Sigmoid colon (tissue), 7 donors: ENCODE measurements around the gene LAMA3. TPM values are rescaled to one million over a fixed set of nuclear protein-coding genes. Genes with fewer than 3 reads are reported as not detected.
A peak's percentile ranks its signal among the peaks of the same experiment; 100 is the strongest.

Experiments
- DNase-seq: peaks from one replicate; pipeline ENCODE4 v3.0.0-alpha.2; 2019
- H3K27ac ChIP-seq, 4 donors: fragments of 200-600 bp; sonication (generic); one replicate each; pipeline ENCODE4 v1.5.1; 2016 to 2019; ENCODE audit warnings: mild to moderate bottlenecking in 1 of 4
- H3K27me3 ChIP-seq, 3 donors: fragments of 200-600 bp; sonication (generic); one replicate each; pipeline ENCODE4 v1.5.1; 2019; ENCODE audit warnings: mild to moderate bottlenecking in 1 of 3
- H3K36me3 ChIP-seq, 4 donors: fragments of 200-600 bp; sonication (generic); one replicate each; pipeline ENCODE4 v1.5.1; 2016 to 2019
- H3K4me1 ChIP-seq, 4 donors: fragments of 200-600 bp; sonication (generic); one replicate each; pipeline ENCODE4 v1.5.1; 2017 to 2019
- H3K4me3 ChIP-seq, 4 donors: fragments of 200-600 bp; sonication (generic); one replicate each; pipeline ENCODE4 v1.5.1; 2017 to 2019; ENCODE audit warnings: mild to moderate bottlenecking in 2 of 4, moderate library complexity in 1 of 4
- H3K9me3 ChIP-seq, 4 donors: fragments of 200-600 bp in 3 of 4; sonication (generic) in 3 of 4; one replicate each; pipeline versions ENCODE4 v1.5.1 to v1.6.1; 2013 to 2019
- EP300 ChIP-seq, 4 donors: sonication (generic); formaldehyde crosslinking; IDR thresholded peaks; one replicate each; pipeline ENCODE4 v1.6.1; 2017; ENCODE audit warnings: antibody characterized with exemption in 4 of 4
- POLR2A ChIP-seq, 2 donors: fragments of 450-650 bp; IDR thresholded peaks; one replicate each; pipeline ENCODE4 v1.6.1; 2016; ENCODE audit warnings: antibody characterized with exemption in 2 of 2, mild to moderate bottlenecking in 2 of 2, moderate library complexity in 2 of 2
- POLR2AphosphoS5 ChIP-seq, 4 donors: sonication (generic); formaldehyde crosslinking; IDR thresholded peaks; one replicate each; pipeline ENCODE4 v1.6.1; 2017; ENCODE audit warnings: antibody characterized with exemption in 4 of 4
- WGBS, 2 donors: extraction: QIAGEN DNeasy Blood & Tissue Kit; methylation state at CpG; one replicate each; pipeline ENCODE4 v1.1.7; 2013; 5-methylcytosine and 5-hydroxymethylcytosine counted together
- intact Hi-C: fragments of 100-400 bp; cut with DNase I; formaldehyde crosslinking; loops from one replicate; pipeline ENCODE4 v1.15.1; 2023
- polyA plus RNA-seq, 3 donors: library from polyadenylated mRNA; stranded (reverse); fragments of 200-250 nt; gene quantifications; one replicate each; pipeline ENCODE4 v1.2.3, GENCODE V29; 2013
- total RNA-seq, 4 donors: library from RNA; depleted of rRNA; stranded (reverse); fragments of >200 nt; gene quantifications; one replicate each; pipeline ENCODE4 v1.1.0, GENCODE V29; 2016
- TF ChIP-seq, protein P1 (sequence below), 4 experiments: fragments of 450-650 bp in 3 of 4; fragments of 200-600 bp in 1 of 4; IDR thresholded peaks; one replicate each; pipeline ENCODE4 v1.5.1; 2016 to 2019; ENCODE audit warnings: antibody characterized with exemption in 4 of 4, mild to moderate bottlenecking in 3 of 4, moderate library complexity in 2 of 4
- donor health status: healthy with polysubstance abuse.
- donor health status: Bipolar disorder and iron deficiency.
- donor health status: healthy.

The LAMA3 gene
- total and polyA plus RNA-seq, 7 donors, result 6.0 to 19.9 (median 14.1) TPM

DNA sequence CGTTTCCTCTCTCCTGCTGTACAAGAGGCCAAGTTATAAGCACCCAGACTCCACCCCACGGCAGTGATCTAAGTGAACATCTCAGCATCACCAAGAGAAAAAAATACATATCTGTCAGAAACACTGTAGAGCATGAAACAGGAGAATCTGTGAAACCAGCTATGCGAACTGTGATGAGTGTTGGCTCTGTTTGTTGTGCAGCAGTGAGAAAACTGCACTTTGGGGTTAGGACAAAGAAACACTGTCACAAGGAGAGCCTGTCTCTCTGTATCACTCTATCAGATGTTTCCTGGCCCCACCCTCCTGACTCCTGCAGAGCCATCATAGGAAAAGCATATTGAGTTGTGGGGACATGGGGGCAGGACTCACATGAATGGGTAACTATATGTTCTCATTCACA is 87.1 kb downstream of the LAMA3 start:
- intact Hi-C loops, result no loop called here
- no peaks in the 10 kb centered on the region for H3K9me3 ChIP-seq
- WGBS, 2 donors, result 62 to 68% methylated on average over 3 of the region's 3 CpGs
- H3K27me3 ChIP-seq, result no peaks in the 10 kb centered on the region
- H3K36me3 ChIP-seq, result no peaks in the 10 kb centered on the region
- H3K4me3 ChIP-seq, result no peak overlapping the region
- H3K4me1 ChIP-seq, result peaks cover 0 to 12% (median 10%) of the 10 kb centered on the region in 4 donors
- TF ChIP-seq POLR2A (IDR thresholded peaks at IDR 0.05) (no peak), EP300 (IDR thresholded peaks at IDR 0.05) (no peak), POLR2AphosphoS5 (IDR thresholded peaks at IDR 0.05) (no peak)
- TF ChIP-seq, protein P1, sequence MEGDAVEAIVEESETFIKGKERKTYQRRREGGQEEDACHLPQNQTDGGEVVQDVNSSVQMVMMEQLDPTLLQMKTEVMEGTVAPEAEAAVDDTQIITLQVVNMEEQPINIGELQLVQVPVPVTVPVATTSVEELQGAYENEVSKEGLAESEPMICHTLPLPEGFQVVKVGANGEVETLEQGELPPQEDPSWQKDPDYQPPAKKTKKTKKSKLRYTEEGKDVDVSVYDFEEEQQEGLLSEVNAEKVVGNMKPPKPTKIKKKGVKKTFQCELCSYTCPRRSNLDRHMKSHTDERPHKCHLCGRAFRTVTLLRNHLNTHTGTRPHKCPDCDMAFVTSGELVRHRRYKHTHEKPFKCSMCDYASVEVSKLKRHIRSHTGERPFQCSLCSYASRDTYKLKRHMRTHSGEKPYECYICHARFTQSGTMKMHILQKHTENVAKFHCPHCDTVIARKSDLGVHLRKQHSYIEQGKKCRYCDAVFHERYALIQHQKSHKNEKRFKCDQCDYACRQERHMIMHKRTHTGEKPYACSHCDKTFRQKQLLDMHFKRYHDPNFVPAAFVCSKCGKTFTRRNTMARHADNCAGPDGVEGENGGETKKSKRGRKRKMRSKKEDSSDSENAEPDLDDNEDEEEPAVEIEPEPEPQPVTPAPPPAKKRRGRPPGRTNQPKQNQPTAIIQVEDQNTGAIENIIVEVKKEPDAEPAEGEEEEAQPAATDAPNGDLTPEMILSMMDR (IDR thresholded peaks at IDR 0.05), result no peak
- H3K27ac ChIP-seq, result no peak overlapping the region
- DNase-seq, result no peak

- H3K4me3 ChIP-seq, result no peak overlapping the region
- TF ChIP-seq POLR2A (IDR thresholded peaks at IDR 0.05) (no peak), POLR2AphosphoS5 (IDR thresholded peaks at IDR 0.05) (no peak), EP300 (IDR thresholded peaks at IDR 0.05) (no peak)
- TF ChIP-seq, protein P1 (IDR thresholded peaks at IDR 0.05), result no peak
- H3K4me1 ChIP-seq, result peaks cover 0 to 12% (median 10%) of the 10 kb centered on the region in 4 donors
- peak overlapping the region in 1 of 4 donors; percentile 56 for H3K27ac ChIP-seq
- intact Hi-C loops, result no loop called here
- H3K36me3 ChIP-seq, result no peaks in the 10 kb centered on the region
- WGBS, 2 donors, result 94 to 95% methylated on average over 2 of the region's 2 CpGs
- H3K27me3 ChIP-seq, result no peaks in the 10 kb centered on the region
- DNase-seq, result no peak
- H3K9me3 ChIP-seq, result no peaks in the 10 kb centered on the region
These were observed 89.6 kb downstream of the LAMA3 start for GRCh38 chr18:23778828-23779227.

- H3K4me1 ChIP-seq, result peaks cover 0 to 12% (median 10%) of the 10 kb centered on the region in 4 donors
- no peaks in the 10 kb centered on the region for H3K9me3 ChIP-seq
- H3K27ac ChIP-seq, result peak overlapping the region in 1 of 4 donors; percentile 56
- no peaks in the 10 kb centered on the region for H3K27me3 ChIP-seq
- intact Hi-C loops, result no loop called here
- H3K4me3 ChIP-seq, result no peak overlapping the region
- TF ChIP-seq POLR2A (IDR thresholded peaks at IDR 0.05) (no peak), EP300 (IDR thresholded peaks at IDR 0.05) (no peak), POLR2AphosphoS5 (IDR thresholded peaks at IDR 0.05) (no peak)
- TF ChIP-seq, protein P1 (IDR thresholded peaks at IDR 0.05), result no peak
- DNase-seq, result no peak
- H3K36me3 ChIP-seq, result no peaks in the 10 kb centered on the region
- 74 to 81% methylated on average over 5 of the region's 5 CpGs for WGBS, 2 donors
These were observed 90.5 kb downstream of the LAMA3 start for GRCh38 chr18:23779696-23780303.

GRCh38 chr18:23784832-23785245 is 95.6 kb downstream of the LAMA3 start:
- WGBS, 2 donors, result 32 to 42% methylated on average over 1 of the region's 1 CpG
- Histone ChIP-seq H3K27ac (no peak overlapping the region), H3K4me3 (no peak overlapping the region), H3K27me3 (no peaks in the 10 kb centered on the region), H3K36me3 (no peaks in the 10 kb centered on the region), H3K9me3 (peaks cover 0 to 5% (median 0%) of the 10 kb centered on the region in 4 donors), H3K4me1 (peaks cover 0 to 9% (median 7%) of the 10 kb centered on the region in 4 donors)
- no peak for DNase-seq
- TF ChIP-seq POLR2A (IDR thresholded peaks at IDR 0.05) (no peak), POLR2AphosphoS5 (IDR thresholded peaks at IDR 0.05) (no peak), EP300 (IDR thresholded peaks at IDR 0.05) (no peak)
- TF ChIP-seq, protein P1 (IDR thresholded peaks at IDR 0.05), result no peak
- intact Hi-C loops, result no loop called here

DNA sequence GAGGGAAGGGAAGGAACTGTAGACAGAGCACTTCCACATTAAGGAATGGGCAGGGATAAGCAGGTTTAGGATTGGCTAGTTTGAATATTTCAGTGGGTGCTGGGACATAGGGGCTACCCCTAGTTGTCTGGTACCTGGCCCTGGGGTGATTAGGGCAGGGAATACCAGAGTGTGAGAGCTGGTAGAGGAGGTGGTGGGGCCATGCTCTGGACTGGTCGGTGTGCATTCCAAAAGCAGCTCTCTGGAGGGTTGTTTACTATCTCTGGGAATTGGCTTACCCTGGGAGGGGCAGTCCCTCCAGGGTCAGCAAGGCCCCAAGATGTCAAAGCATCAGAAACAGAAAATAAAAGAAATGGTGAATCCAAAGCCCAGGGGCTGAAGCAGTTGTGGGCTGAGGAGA is 103.8 kb downstream of the LAMA3 start:
- intact Hi-C loops, result no loop called here
- Histone ChIP-seq H3K27ac (no peak overlapping the region), H3K9me3 (no peaks in the 10 kb centered on the region), H3K4me3 (no peak overlapping the region), H3K27me3 (no peaks in the 10 kb centered on the region), H3K36me3 (no peaks in the 10 kb centered on the region), H3K4me1 (no peaks in the 10 kb centered on the region)
- TF ChIP-seq, protein P1 (IDR thresholded peaks at IDR 0.05), result no peak
- TF ChIP-seq EP300 (IDR thresholded peaks at IDR 0.05), result no peak
- 72 to 79% methylated on average over 1 of the region's 1 CpG for WGBS, 2 donors
- no peak for DNase-seq
